Esophagus squamous epithelium (tissue), 4 donors: ENCODE results near the gene IL22RA2.

Experiments used
- CTCF ChIP-seq, 6 experiments: fragments of 450-650 bp in 4 of 6; fragments of 200-600 bp in 2 of 6; sonication (generic) in 2 of 6; IDR thresholded peaks; one replicate each; pipeline ENCODE4 v1.5.1; 2016 to 2019; ENCODE audit warnings: antibody characterized with exemption in 6 of 6, mild to moderate bottlenecking in 4 of 6, moderate library complexity in 4 of 6
- POLR2A ChIP-seq, 4 donors: fragments of 450-650 bp; IDR thresholded peaks; one replicate each; pipeline ENCODE4 v1.6.1; 2017; ENCODE audit warnings: antibody characterized with exemption in 4 of 4, mild to moderate bottlenecking in 4 of 4, moderate library complexity in 3 of 4

- TF ChIP-seq CTCF (IDR thresholded peaks at IDR 0.05) (no peak), POLR2A (IDR thresholded peaks at IDR 0.05) (no peak)
Observed at GRCh38 chr6:137097526-137097925, 75.9 kb downstream of the IL22RA2 start.
